HUES6 (cell line): Measurements from ENCODE around the gene NUTM2F.
"Not testable (repeated sequence)": the region's sequence is repeated elsewhere in the genome, so short reads cannot be mapped to it uniquely, and the experiment has no call there.

Experiments used
- H3K27ac ChIP-seq: 2 replicates; pipeline ENCODE4 v1.7.0; 2013; ENCODE audit warnings: low read depth, mild to moderate bottlenecking, low read length, inconsistent platforms
- H3K27me3 ChIP-seq: 2 replicates; pipeline ENCODE4 v1.6.1; 2013; ENCODE audit warnings: low read length; ENCODE audit not compliant: control insufficient read depth, insufficient read depth
- H3K36me3 ChIP-seq: 2 replicates; pipeline ENCODE4 v1.6.1; 2013; ENCODE audit warnings: low read length; ENCODE audit not compliant: control insufficient read depth, insufficient read depth
- H3K4me1 ChIP-seq: 2 replicates; pipeline ENCODE4 v1.6.1; 2013; ENCODE audit warnings: low read length; ENCODE audit not compliant: control insufficient read depth, insufficient read depth
- H3K4me3 ChIP-seq: 2 replicates; pipeline ENCODE4 v1.5.1; 2013; ENCODE audit warnings: low read depth, low read length
- H3K9ac ChIP-seq: one replicate; pipeline ENCODE4 v1.6.1; 2013; ENCODE audit warnings: mild to moderate bottlenecking, low read length
- H3K9me3 ChIP-seq: 2 replicates; pipeline ENCODE4 v1.6.1; 2013; ENCODE audit warnings: low read depth, low read length; ENCODE audit not compliant: control insufficient read depth, insufficient read depth

NUTM2F gene

DNA sequence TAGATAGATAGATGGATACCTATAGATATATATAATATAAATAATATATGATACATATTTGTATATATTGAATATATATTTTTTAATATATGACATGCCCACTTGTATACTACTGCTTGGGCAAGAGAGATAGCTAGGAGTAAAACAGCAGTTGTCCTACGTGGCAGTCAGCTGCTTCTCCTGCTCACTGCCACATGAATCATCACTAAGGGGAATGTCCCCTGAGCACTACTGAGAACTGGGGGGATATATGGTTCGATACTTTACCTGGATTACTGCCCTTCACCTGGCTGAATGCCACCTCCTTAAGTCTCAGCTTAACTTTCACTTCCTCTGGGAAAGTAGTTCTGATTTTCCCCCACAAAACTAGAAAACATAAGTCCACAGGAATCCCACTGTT lies 13.3 kb upstream of the NUTM2F start:
- H3K27me3 ChIP-seq, H3K36me3 ChIP-seq, H3K4me3 ChIP-seq, H3K9ac ChIP-seq, H3K9me3 ChIP-seq, H3K27ac ChIP-seq, H3K4me1 ChIP-seq: not testable (repeated sequence)

DNA sequence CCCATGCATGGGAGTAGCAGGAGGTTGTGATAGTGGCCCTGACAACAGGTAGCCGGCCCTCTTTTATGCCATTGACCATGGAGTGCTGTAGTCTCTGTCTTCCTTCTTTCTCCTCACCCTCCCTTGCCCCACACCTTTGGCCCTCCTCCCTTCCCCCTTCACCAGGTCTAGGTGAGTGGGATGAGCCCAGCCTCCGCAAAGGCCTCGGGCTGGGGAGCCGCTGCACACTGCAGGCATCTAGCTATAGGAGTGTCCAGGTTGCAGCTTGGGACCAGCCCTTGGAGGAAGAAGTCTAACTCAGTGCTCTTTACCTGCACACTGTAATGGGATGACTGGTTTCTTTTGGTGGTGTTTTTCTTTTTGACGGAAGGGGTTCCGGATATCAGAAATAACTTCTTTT lies 12.3 kb upstream of the NUTM2F start:
- H3K4me3 ChIP-seq, H3K27ac ChIP-seq, H3K9me3 ChIP-seq, H3K9ac ChIP-seq, H3K27me3 ChIP-seq, H3K4me1 ChIP-seq, H3K36me3 ChIP-seq: not testable (repeated sequence)

DNA sequence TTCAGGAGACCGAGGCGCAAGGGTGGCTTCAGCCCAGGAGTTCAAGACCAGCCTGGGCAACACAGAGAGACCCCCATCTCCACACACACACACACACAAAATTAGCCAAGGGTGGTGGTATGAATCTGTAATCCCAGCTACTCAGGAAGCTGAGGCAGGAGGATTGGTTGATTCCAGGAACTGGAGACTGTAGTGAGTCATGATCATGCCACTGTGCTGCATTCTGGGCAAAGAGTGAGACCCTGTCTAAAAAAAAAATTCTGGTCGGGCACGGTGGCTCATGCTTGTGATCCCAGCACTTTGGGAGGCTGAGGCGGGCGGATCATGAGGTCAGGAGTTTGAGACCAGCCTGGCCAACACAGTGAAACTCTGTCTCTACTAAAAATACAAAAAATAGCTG lies 11.2 kb upstream of the NUTM2F start:
- not testable (repeated sequence) for H3K27me3 ChIP-seq, H3K9me3 ChIP-seq, H3K4me1 ChIP-seq, H3K27ac ChIP-seq, H3K36me3 ChIP-seq, H3K9ac ChIP-seq, H3K4me3 ChIP-seq

DNA sequence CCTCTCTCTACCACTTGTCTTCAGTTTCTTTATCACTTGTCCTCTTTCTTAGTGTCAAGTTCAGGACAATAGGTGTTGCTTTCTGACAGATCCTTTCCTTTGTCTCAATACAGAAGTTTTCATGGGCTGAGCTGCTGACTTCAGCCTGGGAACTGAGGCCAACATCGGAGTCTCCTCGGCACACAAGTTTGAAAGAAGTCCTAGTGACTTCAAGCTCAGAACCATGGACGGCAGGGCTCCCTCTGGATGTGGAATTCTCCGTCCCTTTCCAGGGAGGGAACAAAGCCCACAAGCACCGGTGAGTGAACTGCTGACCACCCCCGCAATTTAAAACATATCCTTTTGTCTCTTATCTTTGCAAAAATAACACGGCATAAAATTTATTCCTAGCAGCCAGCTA lies 10.3 kb upstream of the NUTM2F start:
- H3K27me3 ChIP-seq, H3K4me1 ChIP-seq, H3K4me3 ChIP-seq, H3K36me3 ChIP-seq, H3K9me3 ChIP-seq, H3K9ac ChIP-seq, H3K27ac ChIP-seq: not testable (repeated sequence)

DNA sequence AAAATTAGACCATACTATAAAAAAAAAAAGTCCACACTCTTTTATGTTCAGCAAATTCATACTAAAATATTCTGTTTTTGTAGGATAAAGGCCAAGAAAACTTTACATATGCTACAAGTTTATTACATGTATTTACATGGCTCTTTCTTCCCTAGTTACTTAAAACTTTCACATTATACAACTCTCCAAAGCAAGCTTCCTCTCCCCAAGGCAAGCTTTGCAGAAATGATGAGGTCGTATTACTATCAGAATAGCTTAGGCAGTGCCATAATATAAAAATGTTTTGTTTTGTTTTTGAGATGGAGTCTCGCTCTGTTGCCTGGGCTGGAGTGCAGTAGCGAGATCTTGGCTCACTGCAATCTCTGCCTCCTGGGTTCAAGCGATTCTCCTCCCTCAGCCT lies 8.0 kb upstream of the NUTM2F start:
- not testable (repeated sequence) for H3K27ac ChIP-seq, H3K36me3 ChIP-seq, H3K9ac ChIP-seq, H3K27me3 ChIP-seq, H3K9me3 ChIP-seq, H3K4me1 ChIP-seq, H3K4me3 ChIP-seq

DNA sequence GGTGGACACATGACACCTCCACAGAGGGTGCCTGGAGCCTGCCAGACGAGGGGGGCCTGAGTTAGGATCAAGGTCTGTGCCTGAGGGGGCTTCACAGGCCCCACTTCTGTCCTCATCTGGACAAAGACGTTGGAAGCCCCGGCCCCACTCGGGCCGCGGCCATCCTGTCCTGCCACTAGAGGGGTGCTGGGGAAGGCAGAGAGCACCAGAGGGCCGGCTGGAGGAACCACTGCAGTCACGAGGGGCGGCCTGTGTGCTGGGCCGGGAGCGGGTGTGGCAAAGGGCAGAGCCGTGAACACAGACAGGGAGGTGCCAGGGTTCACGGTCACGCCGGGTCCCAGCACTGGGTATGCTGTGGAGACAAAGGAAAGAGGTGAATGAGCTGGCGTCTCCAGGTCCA lies 2.9 kb downstream of the NUTM2F start:
- not testable (repeated sequence) for H3K9ac ChIP-seq, H3K4me3 ChIP-seq, H3K9me3 ChIP-seq, H3K4me1 ChIP-seq, H3K27ac ChIP-seq, H3K36me3 ChIP-seq, H3K27me3 ChIP-seq

DNA sequence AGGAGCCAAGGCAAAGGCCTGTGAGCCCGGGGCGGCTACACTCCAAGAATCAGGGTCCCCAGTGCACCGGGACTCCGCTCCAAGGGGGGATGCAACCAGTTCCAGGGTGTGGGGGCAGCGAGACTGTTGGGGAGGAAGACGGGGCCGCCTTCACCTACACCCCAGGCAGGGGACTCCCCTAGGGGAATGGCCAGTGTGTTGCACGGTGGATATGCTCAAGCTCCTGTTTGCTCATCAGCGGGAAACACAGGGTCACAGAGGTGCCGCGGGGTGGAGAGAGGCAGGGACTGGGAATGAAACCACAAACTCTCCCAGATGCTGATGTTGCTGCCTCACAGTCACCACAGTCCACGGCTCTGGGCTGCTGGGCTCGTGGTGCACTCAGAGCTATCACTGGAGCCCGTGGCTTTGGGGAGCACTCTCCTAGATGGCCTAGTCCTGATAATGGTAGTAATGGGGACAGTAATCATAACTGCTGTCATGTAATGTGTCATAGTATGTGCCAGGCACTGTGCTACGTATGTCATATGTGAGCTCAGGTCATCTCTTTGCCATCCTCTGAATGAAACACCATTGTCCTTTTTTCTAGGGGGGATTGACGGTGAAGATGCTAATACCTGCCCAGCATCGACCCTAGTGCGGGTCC lies 5.2 kb downstream of the NUTM2F start:
- not testable (repeated sequence) for H3K4me3 ChIP-seq, H3K9ac ChIP-seq, H3K27ac ChIP-seq, H3K36me3 ChIP-seq, H3K9me3 ChIP-seq, H3K4me1 ChIP-seq, H3K27me3 ChIP-seq

DNA sequence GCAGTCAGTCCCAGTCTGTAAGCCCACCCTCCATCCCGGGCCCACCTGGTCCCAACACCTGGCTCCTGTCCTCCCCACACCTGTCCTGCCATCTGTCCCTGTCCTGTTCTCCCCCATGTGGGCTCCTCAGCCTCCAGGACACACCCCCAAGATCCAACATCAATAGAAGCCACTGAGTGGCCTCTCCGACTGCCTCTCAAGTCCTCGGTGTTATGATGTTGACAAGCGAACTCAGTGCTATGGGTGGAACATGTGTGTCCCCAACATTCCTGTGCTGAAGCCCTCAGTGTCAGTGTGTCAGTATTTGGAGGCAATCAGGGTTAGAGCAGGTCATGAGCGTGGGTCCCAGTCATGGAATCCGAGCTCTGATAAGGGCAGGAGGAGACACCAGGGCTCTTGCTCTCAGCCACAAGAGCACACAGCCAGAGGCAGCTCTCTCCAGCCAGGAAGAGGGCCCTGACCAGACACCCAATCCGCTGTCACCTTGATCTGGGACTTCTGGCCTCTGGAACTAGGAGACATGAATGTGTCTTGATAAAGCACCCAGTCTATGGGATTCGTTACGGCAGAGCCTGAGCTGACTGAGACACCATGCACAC lies 6.0 kb downstream of the NUTM2F start:
- H3K36me3 ChIP-seq, H3K4me3 ChIP-seq, H3K27ac ChIP-seq, H3K9me3 ChIP-seq, H3K4me1 ChIP-seq, H3K9ac ChIP-seq, H3K27me3 ChIP-seq: not testable (repeated sequence)

DNA sequence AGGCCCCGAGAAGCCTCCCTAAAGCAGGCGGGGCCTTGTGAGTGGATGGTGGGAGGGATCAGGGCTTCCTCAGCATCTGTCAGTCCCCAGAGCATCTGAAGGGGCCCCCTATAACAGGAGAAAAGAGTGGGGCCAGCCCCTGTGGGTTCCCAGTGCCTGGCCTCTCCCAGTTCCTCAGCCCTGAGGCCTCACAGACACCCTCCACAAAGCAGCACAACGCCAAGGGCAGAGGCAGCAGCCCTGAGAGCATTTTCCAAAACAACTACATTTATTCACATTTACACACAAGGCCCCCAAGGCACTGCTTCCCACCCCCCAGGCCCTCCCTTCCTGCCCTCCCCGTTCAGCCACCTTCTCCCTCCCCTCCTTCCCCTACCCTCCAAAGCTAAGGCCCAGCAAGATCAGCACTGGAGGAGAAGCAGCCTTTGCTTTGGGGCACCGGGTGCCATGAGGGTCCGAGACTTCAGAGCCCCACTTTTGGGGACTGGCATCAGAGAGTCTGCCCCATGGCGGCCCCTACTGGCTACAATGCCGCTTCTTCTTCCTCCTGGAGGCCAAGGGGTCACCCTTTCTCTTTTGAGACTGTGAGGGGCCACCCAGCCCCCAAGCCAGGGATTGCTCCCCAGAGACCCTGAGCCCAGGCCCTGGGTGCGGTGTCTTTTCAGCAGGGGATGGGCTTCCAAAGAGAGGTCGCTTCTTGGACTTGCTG lies 10.3 kb downstream of the NUTM2F start:
- H3K36me3 ChIP-seq, H3K27ac ChIP-seq, H3K9me3 ChIP-seq, H3K9ac ChIP-seq, H3K4me3 ChIP-seq, H3K4me1 ChIP-seq, H3K27me3 ChIP-seq: not testable (repeated sequence)

DNA sequence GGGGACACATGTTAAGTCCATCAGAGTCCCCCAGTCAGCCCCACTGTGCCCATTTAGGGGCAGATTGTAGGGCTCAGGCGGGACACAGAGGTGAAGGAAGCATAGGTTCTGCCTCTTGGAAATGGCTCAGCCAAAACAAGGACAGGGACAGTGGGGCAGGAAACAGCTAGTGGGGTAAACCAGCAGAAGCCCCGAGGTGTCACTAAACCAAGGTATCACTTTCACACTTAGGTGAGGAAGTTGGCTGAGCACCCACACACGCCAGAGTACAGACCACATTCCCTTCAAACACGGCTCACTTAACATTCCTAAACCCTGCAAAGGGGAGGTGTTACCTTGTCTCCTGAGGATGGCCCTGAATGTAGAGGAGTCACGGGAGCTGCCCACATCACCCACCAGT lies 12.2 kb downstream of the NUTM2F start:
- H3K36me3 ChIP-seq, H3K9me3 ChIP-seq, H3K4me1 ChIP-seq, H3K27ac ChIP-seq, H3K9ac ChIP-seq, H3K27me3 ChIP-seq, H3K4me3 ChIP-seq: not testable (repeated sequence)

DNA sequence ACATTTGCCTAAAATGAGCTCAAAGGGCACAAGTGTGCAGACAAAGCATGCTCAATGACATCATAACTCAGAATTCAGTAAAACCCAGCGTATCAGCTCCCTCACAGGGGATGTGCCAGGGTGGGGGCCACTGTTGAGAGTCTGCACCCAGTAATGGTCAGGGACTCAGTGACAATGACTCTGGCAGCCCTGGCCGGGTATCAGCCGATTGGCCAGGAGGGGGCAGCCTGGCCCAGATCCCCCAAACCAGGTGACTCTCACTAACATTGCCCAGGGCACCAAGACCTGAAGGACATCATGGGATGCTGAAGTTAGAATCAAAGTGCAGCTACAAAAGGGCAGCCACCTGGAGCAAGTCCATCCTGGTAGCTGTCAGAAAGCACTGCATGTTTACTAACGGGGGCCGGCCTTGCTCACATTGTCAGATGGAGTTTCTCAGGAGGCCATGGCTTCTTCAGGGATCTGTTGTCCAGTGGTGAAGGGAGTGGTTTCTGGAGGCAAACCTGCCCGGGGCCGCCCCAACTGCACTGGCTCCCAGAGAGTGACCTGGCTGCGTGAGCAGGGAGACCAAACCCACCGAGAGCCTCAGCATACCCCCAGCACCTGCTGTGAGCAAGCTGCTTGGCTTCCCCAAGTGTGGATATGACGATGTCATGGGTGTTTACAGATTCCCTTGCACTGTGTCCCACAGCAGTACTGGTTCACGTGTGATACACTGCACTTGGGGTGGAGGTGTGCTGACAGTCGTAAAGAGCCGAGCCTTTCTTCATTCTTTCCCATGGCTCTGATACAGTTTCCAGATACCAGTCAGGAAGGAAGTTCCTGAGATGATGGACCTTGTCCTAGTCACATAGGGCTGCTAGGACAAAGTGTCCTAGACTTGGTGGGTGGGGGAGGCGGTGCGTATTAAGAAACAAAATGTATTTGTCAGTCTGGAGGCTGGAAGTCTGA lies 13.1 kb downstream of the NUTM2F start:
- not testable (repeated sequence) for H3K4me3 ChIP-seq, H3K36me3 ChIP-seq, H3K9me3 ChIP-seq, H3K27me3 ChIP-seq, H3K9ac ChIP-seq, H3K4me1 ChIP-seq, H3K27ac ChIP-seq
